Muscle of arm (tissue), 14 donors: ENCODE data around the gene TSHR. TPM values are rescaled to one million over a fixed set of nuclear protein-coding genes. Genes with fewer than 3 reads are reported as not detected.
"Not testable (repeated sequence)": the region's sequence is repeated elsewhere in the genome, so short reads cannot be mapped to it uniquely, and the experiment has no call there.

Experiments
- DNase-seq: peaks from one replicate; pipeline ENCODE4 v3.0.0-alpha.2; 2013
- long read RNA-seq, 11 donors: transcript quantifications; one replicate each; lab custom pipeline, GENCODE V29; 2026
- polyA plus RNA-seq, 12 donors: library from polyadenylated mRNA; unstranded; fragments of 120-200 nt; gene quantifications; one replicate each; pipeline ENCODE4 v1.2.1, GENCODE V29; 2013; ENCODE audit not compliant: insufficient read length in 12 of 12

Gene TSHR
- 1 to 10 TPM in 3 of 12 donors, under 1 TPM in 7, not detected in 2; 0.55 to 2.3 (median 0.82) TPM for polyA plus RNA-seq
- long read RNA-seq, donor 1: 0 reads
- long read RNA-seq, donor 2: 0 reads
- long read RNA-seq, donor 3: 0 reads
- long read RNA-seq, donor 4: 0 reads
- long read RNA-seq, donor 5: 0 reads
- long read RNA-seq, donor 6: 0 reads
- long read RNA-seq, donor 7: 0 reads
- long read RNA-seq, donor 8: 0 reads
- long read RNA-seq, donor 9: 0 reads
- long read RNA-seq, donor 10: 0 reads
- long read RNA-seq, donor 11: 0 reads

GRCh38 chr14:80955416-80955941, at the start of gene TSHR:
Gene TSHR (plus strand): TSS chr14:80955621. CDS start chr14:80955681, 60 bp downstream.
- no peak for DNase-seq

DNA sequence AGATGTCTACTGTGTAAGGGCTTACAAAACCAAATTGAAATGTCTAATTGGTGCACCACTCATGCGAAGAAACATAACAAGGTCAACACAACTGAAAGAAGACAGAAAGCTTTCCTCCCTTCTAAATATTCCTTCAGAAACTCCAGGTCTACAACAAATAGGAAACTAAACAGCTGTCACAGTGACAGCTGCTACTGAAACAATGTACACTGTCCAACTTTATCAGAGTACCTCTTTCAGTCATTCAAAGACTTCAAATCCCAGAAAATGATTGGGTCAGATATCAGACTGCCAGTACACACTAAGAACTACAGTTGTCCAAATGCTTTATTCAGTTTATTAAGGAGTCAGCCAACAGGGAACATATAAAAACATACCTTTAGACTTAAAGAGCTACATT, 49.1 kb upstream of the TSHR start:
- no peak for DNase-seq

DNA sequence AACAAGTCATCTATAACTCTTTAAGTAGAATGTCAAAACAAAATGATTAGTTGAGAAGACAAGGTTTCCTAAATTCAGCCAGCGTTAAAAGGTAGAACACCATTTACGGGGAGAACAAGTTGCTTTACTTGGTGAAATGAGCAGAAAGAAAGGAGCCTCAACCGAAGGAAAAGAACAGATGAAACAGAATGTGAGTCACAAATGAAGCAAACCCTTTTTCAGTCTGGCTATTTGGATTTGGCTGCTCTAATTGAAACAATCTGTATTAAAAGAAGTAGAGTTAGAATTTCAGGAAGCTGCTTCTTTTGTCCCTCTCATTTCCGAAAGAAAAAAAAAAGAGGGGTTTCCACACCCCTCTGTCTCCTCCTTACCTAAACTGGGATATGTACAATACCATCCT, 48.5 kb upstream of the TSHR start:
- DNase-seq: no peak

GRCh38 chr14:80912013-80912412, 43.4 kb upstream of the TSHR start:
- not testable (repeated sequence) for DNase-seq

DNA sequence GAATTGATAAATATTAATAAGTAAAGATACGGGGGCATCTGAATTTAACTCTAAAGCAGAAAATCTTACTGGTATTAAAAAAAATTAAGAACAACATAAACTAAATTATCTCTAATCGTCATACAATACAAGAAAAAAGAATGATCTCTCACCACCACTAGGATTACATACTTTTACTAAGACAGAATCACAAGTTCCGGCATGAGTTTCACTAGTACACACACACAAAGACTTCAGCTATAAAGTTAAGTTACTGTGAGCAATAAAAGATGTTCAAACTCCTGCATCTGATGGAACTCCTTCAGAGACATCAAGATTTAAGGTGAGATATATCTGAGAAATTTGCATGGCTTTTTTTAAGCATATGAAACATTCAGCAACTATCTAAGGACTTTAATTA, 35.8 kb upstream of the TSHR start:
- DNase-seq: no peak

DNA sequence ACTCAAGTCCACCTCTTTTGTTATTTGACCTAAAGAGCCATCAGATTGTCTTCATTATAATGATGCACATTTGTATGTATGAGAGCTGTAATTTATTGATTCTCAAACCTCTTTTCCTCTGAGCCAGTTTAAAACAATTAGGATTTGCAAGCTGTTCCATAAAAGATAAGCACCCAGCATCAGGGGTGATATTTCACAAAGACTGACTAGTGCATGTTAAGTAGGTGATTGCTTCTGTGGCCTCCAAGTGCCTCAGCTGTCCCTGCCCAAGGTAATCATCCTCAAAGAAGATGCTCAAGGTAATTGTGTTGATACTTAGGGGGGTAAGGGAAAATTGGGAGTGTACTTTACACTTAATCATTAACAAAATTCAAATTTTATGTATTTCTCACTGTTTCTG, 32.1 kb upstream of the TSHR start:
- DNase-seq: no peak

DNA sequence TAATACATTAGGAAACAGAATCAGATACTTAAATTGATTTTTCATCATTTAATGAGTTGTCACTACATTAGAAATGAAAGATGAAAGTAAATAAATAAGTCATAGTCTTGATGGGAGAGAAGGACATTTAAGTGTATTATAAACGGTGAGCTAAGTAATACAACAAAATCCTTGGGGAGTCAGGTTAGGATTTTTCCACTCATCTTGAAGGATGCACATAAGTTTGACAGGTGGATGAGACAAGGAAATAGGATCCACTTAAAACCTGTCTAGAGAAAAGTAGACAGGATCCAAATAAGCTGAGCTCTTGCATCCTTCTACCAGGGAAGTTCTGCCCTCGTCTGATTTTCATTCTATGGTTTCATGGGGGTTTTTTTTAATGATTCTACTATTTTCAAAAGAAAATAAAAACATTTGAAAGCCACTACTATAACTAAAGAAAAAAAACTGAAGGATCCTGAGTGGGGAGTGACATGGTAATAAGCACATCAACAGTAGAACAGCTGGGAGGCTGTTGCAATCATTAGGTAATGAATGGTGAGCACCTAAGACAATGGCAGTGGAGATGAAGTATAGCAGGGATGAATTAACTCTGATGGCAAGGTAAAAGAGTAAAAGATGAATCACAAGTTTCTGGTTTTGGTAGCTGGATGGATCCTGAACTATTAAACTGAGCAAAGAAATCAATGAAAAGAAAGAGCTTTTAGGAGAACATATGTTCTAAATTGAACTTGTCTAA, 30.9 kb upstream of the TSHR start:
- DNase-seq: no peak

DNA sequence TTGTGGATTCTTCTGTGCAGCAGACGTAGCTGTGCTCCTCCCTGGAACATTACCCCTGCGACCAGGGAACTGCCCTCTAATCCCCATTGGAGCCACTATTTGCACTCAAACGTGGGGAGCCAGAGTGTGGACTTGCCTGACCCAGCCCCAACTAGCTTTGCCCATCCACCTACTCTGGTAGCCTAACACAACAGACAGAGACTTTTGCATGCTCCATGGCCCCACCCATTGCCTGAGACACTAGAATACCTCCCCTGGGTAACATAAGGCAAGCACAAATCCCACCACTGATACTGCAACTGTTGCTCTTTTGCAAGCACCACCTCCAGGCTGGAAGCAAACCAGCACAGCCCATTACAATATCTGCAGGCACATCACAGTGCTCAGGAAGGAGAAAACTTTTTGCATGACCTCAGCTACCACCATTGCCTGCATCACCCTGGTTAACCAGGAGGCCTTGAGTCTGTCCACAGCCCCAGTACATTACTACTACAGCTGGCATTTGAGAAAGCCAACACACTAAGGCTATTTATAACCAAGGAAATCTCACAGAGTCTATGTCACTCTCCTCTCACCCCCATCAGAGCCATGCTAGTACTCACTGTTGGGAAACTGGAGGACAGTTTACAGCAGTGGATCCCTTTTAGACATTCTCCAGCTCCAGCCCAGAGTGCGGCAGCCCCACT, 28.9 kb upstream of the TSHR start:
- no peak for DNase-seq

- DNase-seq: no peak
Measured at GRCh38 chr14:80927083-80927989, 28.1 kb upstream of the TSHR start.

- DNase-seq: no peak
Measured at GRCh38 chr14:80930095-80930494, 25.3 kb upstream of the TSHR start.

GRCh38 chr14:80930836-80931389, 24.5 kb upstream of the TSHR start:
- DNase-seq: no peak

DNA sequence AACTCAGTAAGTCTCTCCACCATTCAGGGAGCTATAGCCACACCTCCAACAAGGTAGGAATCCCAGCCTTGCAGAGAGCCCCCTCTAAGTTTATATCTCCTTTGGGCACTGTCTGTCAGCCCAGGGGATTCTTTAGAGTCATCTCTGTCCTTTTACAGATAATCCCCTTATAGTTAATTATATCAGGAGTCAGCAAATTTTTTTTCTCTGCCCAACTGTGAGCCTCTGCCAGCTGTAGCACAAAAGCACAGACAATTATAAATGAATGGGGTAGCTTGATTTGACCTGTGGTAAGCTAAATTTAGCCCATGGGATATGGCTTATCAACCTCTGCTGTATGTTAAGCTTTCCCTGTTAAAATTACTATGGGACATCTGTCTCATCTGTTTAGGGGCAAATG, 22.1 kb upstream of the TSHR start:
- DNase-seq: no peak

DNA sequence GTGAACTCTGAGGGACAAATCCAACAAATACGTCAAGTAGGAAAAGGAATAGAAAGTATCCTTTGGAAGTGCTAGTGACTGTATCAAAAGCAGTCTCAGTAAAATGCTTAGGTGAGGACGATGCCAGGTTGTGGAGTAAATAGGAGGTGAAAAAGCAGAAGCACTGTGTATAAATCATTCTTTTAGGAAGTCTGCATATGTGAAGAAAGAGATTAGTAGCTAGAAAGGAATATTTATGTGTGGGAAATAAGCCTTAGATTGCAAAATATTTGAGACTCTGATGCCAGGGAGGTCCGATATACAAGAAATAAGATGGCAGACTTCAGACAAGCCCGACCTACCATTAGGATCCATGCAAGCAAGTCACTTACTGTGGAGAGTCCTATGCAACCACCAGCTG, 21.7 kb upstream of the TSHR start:
- no peak for DNase-seq

- DNase-seq: no peak
Measured at GRCh38 chr14:80940146-80940545, 15.3 kb upstream of the TSHR start.

DNA sequence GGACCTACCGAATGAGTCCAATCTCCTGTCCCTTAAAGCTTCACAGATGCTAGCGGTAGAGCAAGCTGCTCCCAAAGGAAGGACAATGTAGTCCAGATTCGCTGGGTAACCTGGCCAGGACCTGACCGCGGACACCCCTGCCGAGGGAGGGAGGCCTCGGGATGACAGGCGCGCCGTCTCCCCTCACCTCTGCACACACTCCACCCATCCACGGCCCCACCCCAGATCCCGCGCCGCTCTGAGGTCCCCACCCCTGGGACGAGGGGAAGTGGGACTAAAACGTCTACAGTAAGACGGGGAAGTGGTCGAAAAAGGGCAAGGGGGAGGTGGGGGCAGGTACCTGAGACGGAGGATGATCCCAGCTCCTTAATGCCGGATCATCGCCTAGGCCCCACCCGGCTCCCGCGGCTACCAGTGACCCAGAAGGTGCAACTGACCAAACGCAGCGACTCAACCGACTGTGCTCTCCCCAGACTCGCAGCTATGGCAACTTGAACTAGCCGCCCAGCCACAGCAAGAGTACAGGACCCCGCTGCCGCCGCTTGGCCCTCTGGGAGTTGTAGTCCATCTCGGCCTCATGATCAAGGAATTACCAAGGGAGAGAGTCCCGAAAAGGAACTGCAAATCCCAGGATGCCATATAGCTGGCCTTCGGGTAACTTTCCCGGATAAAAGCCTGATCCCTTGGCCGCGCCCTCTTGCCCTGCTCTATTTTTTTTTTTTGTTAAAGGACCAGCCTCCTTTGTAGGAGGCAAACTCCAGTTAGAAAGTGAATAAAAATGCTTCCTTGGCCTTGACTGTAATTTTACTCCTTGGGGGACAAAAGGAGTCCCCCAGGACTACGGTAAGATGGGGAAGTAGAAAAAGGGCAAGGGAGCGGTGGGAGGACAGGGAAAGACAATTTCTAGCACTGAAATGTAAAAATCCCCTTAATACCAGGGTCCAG, 13.9 kb upstream of the TSHR start, which contains the start of gene CEP128:
Gene CEP128 (minus strand): TSS at position 498 of the 945 bp plus-strand sequence.
- peak; percentile 96 for DNase-seq

GRCh38 chr14:80942191-80942600, 13.2 kb upstream of the TSHR start:
- DNase-seq: no peak

DNA sequence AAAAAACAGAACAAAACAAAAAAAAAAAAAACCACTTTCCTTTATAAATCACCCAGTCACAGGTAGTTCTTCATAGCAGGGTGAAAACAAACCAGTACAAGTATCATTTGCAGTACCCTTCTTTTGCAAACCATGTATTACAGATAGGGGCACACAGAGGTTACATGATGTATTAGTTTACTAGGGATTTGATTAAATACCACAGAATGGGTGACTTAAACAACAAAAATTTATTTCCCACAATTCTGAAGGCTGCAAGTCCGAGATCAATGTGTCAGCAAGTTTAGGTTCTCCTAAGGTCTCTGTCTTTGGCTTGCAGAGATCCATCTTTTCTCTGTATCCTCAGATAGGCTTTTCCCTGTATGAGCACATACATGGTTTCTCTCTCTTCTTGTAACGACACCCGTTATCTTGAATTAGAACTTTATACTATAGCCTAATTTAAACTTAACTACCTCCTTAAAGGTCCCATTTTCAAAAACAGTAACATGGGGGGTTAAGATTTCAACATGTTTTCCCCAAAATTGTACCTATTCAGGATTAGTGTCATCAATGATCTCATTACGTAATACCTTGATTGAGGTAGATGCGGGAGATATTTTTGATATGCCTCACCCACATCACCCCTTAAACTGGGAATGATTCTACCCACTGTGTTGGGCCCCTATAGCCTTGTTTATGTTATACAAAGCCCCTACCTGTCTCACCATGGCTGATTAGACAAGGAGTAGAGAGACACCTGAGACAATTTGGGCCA, 10.4 kb upstream of the TSHR start:
- no peak for DNase-seq

GRCh38 chr14:80946187-80946586, 9.2 kb upstream of the TSHR start:
- DNase-seq: no peak

DNA sequence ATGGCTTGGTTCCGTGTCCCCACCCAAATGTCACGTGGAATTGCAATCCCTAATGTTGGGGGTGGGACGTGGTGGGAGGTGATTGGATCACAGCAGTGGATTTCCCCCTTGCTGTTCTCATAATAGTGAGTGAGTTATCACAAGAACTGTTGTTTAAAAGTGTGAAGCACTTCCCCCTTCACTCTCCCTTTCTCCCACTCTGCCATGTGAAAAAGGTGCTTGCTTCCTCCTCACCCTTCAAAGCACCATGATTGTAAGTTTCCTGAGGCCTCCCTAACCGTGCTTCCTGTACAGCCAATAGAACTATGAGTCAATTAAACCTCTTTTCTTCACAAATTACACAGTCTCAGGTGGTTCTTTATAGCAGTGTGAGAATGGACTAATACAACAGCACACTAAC, 8.6 kb upstream of the TSHR start:
- no peak for DNase-seq
